NCI-H524 (cell line): Measurements from ENCODE around the gene TDRD12.
A peak's percentile ranks its signal among the peaks of the same experiment; 100 is the strongest.
"Not testable (repeated sequence)": the region's sequence is repeated elsewhere in the genome, so short reads cannot be mapped to it uniquely, and the experiment has no call there.

Experiments
- DNase-seq, 2 experiments: peaks; one replicate each; lab custom pipeline; 2025; lab: John Stamatoyannopoulos, UW

The TDRD12 gene

DNA sequence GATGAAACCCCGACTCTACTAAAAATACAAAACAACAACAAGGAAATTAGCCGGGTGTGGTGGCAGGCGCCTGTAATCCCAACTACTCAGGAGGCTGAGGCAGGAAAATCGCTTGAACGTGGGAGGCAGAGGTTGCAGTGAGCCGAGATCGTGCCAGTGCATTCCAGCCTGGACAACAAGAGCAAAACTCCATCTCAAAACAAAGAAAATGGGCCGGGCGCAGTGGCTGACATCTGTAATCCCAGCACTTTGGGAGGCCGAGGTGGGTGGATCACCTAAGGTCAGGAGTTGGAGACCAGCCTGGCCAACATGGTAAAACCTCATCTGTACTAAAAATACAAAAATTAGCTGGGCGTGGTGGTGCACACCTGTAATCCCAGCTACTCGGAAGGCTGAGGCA lies 112.5 kb downstream of the TDRD12 start:
- not testable (repeated sequence) for DNase-seq

DNA sequence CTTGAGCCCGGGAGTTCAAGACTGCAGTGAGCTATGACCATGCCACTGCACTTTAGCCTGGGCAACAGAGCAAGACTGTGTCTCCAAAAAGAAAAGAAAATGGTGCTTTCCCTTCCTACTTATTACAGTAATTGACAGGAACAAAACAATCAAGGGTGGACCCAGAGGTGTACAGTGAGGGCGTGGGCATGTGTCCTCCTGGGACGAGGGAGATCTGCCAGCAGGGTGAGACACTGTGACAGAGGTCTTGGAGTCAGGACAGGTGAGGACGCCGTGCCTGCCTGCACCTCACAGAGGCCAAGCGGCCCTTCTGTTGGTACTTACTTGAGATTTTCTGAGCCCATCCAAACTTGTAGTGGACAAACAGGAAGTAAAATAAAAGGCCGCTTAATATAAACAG lies 113.3 kb downstream of the TDRD12 start:
- not testable (repeated sequence) for DNase-seq

DNA sequence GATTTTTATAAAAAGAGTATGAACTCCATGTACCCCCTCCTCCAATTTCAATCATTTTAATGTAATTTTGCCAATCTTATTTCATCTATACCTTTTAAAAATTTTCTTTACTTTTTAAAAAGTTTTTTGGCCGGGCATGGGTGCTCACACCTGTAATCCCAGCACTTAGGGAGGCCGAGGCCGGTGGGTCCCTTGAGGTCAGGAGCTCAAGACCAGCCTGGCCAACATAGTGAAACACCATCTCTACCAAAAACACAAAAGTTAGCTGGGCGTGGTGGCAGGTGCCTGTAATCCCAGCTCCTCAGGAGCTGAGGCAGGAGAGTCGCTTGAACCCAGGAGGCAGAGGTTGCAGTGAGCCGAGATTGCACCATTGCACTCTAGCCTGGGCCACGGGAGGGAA lies 113.8 kb downstream of the TDRD12 start:
- not testable (repeated sequence) for DNase-seq

DNA sequence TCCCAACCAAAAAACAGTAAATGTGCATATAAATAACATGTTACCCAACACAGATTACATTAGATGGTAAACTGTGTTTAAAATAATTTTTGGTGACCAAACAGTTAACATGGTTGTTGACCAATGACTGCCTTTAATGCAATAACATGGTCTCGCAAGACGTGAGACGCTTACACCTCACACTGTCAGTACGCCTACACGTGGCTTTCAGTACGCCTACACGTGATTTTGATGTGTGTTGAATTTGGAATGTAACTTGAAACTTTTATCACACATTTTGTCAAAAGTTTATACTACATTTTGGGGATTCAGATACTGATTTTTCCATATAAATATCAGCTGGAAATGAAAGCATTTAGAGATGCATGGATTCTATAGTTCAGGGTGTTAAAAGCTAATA lies 118.0 kb downstream of the TDRD12 start:
- no peak for DNase-seq

DNA sequence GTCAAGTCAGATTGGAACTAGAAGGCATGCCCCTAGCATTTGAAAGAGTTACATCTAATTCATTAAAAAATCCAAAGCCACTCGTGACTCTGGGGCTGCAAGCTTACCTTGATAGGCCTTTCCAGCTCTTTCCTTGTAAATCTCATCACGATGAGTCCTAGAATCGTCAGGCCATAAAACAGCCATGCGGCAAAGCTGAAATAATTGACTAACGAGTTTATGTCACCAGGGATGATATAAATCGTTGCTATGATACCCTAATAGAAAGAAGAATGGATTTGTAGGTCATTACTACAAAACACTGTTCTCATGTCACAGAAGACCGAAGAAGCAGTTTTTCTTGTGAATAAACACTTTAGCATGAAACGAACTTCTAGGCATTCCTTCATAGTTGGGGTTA lies 122.5 kb downstream of the TDRD12 start:
- no peak for DNase-seq

DNA sequence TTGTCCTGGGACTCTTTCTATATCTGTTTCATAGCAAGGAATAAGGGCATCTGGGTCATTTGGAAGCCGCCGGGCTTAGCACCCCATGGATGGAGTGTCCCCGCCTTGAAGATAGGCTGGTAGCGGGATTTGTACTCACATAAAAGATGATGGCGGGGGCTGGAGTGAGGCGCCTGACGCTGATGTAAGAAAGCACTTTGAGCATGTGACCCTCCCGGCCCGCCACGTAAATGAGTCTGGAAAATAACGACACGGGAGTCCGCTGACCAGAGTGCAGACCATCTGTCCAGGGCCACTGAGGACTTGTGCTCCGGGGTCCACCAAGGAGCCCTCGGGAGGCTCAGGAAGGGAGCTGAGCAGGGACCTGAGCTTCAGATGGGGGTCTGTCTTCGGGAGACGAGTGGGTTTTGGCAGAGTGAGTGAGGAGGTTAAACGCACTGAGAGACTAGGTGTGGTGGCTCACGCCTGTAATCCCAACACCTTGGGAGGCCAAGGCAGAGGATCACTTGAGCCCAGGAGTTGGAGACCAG lies 124.2 kb downstream of the TDRD12 start:
- DNase-seq: no peak

DNA sequence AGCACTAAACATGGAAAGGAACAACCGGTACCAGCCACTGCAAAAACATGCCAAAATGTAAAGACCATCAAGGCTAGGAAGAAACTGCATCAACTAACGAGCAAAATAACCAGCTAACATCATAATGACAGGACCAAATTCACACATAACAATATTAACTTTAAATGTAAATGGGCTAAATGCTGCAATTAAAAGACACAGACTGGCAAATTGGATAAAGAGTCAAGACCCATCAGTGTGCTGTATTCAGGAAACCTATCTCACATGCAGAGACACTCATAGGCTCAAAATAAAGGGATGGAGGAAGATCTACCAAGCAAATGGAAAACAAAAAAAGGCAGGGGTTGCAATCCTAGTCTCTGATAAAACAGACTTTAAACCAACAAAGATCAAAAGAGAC lies 128.5 kb downstream of the TDRD12 start:
- DNase-seq: not testable (repeated sequence)

DNA sequence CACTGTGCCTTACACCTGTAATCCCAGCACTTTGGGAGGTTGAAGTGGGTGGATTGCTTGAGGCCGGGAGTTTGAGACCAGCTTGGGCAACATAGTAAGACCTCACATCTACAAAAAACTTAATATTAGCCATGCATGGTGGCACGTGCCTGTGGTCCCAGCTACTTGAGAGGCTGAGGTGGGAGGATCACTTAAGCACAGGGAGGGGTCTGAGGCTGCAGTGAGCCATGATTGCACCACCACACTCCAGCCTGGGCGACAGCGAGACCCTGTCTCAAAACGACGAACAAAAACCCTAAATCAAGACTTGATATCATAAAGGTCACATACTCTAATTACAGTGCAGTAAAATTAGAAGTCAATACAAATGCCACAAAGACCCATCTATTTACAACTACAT lies 132.6 kb downstream of the TDRD12 start:
- no peak for DNase-seq

DNA sequence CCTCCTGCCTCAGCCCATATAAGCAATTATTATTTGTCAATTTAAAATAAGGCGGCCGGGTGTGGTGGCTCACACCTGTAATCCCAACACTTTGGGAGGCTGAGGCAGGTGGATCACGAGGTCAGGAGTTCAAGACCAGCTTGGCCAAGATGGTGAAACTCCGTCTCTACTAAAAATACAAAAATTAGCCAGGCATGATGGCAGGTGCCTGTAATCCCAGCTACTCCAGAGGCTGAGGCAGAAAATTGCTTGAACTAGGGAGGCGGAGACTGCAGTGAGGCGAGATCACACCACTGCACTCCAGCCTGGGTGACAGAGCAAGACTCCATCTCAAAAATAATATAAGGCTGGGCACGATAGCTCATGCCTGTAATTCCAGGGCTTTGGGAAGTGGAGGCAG lies 137.3 kb downstream of the TDRD12 start:
- not testable (repeated sequence) for DNase-seq

DNA sequence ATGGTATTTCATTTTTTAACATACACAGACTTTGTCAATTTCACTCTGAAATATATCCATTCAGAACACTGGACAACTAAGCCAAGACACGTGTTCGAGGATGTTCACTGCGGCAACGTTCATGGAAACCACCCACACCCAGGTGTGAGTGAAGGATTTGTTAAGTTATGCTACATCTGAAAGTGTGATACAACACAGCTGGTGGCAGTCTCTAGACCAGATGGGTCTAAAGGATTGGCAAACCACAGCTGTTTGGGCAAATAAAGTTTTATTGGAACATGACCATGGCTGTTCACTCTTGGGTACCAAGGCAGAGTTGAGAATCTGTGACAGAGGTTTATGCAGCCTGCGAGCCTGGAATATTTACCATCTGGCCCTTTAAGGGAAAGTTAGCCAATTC lies 138.0 kb downstream of the TDRD12 start:
- no peak for DNase-seq

DNA sequence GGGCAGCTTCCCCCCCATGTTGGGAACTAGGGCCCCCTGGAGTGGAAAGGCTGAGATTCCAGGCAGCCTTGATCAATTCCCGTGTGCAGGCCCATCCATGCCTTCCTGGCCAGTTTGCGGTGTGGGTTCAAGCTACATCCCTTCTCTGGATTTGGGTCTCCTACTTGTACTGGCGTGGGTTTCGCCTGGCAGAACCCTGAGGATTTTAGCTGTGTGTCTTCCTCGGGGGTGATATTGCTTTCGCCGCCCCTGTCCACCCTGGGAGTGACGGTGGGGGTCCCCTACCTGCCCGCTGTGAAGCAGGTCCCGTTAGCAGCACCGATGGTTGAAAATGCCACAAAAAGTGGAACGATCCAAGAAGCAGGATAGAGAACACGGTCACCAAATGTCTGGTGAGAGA lies 138.6 kb downstream of the TDRD12 start:
- no peak for DNase-seq

DNA sequence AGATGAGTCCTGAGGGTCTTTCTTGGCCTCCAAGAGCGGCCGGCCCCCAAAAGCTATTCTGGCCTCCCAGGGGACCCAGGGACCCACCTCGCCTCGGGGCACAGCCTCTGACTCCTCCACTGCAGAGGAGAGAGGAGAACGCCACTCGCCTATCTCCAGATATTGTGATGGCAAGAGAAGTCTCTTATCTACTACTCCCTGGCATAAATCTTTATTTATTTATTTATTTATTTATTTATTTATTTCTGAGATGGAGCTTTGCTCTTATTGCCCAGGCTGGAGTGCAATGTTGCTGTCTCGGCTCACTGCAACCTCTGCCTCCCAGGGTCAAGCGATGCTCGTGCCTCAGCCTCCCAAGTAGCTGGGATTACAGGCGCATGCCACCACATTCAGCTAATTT lies 139.0 kb downstream of the TDRD12 start:
- no peak for DNase-seq

DNA sequence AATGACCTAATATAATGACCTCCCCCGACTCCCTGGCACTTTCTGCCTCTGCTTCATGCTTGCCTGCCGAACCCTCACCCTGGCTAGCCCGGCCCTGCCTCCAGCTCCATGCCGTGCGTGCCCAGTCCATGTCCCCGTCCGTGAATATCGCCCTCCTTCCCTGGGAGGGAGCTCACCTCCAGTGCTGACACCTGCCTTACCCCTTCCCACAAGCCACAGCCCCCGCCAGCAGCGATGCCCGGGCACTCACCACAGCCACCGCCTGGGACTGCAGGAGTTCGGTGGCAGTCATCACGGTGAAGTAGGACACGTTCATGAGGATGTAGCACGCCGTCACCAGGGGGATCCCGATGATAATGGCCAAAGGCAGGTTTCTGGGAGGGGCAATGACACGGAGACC lies 140.0 kb downstream of the TDRD12 start:
- no peak for DNase-seq

DNA sequence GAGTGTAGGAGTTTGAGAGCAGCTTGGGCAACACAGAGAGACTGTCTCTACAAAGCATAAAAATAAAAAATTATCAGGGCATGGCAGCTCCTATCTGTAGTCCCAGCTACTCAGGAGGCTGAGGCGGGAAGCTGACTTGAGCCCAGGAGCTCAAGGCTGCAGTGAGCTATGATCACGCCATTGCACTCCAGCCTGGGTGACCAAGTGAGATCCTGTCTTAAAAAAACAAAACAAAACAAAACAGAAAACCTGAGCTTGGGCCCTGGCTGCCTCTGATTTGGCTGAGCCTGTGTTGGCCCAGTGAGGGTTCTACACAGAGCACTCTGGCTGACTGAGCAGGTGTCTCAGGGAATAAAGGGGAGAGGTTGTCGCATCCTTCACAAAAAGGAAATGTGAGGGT lies 142.0 kb downstream of the TDRD12 start:
- no peak for DNase-seq

DNA sequence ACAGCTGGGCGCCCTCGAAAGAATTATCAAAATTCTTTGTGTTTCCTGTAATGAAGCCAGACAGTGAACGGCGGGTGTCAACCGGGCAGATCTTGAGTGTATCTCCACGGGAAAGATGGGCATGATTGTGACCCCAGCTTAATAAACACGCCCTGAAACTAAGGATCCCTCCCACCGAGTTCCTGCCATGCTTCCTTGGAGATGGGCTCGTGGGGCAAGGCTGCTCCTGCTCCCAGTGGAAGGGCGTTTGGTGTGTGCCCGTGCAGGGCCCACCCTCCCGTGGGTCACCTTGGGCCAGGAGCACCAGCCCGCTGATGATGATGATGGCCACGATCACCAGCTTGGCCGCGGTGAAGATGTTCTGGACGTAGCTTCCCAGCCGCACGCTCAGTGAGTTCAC lies 142.6 kb downstream of the TDRD12 start:
- no peak for DNase-seq

DNA sequence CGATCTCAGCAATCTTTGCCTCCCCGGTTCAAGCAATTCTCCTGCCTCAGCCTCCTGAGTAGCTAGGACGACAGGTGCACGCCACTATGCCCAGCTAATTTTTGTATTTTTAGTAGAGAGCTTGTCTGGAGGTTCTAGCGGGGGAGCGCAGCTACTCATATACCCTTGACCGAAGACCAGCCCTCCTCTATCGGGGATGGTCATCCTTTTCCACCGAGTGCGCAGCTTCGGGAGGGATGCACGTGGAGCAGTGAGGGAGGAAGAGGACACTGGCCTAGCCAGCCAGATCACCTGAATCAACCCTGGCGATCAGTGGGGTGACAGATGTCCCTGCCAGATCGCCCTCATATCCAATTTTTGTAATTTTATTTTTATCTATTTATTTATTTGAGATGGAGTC lies 143.2 kb downstream of the TDRD12 start:
- DNase-seq: no peak

DNA sequence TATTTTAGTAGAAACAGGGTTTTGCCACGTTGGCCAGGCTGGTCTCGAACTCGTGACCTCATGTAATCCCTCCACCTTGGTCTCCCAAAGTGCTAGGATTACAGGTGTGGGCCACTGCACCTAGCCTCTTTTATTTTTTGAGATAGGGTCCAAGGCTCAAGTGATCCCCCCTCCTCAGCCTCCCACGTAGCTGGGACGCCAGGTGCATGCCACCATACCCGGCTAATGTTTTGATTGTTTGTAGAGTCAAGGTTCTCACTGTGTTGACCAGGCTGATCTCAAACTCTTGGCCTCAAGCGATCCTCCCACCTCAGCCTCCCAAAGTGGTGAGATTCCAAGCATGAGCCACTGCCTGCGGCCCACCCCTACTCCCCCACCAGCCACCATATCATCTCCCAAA lies 143.7 kb downstream of the TDRD12 start:
- no peak for DNase-seq

DNA sequence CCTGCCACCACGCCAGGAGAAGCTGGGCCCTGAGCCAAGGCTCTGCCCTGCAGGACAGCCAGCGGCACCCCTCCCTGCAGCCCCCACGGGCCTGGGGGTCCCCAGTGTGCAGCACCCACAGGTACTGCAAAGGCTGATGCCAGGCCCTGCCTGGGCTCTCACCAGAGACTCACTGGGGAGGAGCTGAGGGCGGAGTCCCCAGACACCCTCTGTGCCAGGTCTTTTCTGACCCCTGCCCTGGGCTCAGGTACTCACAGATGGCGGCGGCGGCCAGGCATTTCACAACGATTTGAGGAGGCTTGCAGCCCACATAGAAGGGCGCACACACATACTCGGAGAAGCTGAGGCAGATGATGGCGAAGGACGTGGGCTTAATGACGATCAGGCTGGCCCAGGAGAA lies 144.3 kb downstream of the TDRD12 start:
- no peak for DNase-seq

DNA sequence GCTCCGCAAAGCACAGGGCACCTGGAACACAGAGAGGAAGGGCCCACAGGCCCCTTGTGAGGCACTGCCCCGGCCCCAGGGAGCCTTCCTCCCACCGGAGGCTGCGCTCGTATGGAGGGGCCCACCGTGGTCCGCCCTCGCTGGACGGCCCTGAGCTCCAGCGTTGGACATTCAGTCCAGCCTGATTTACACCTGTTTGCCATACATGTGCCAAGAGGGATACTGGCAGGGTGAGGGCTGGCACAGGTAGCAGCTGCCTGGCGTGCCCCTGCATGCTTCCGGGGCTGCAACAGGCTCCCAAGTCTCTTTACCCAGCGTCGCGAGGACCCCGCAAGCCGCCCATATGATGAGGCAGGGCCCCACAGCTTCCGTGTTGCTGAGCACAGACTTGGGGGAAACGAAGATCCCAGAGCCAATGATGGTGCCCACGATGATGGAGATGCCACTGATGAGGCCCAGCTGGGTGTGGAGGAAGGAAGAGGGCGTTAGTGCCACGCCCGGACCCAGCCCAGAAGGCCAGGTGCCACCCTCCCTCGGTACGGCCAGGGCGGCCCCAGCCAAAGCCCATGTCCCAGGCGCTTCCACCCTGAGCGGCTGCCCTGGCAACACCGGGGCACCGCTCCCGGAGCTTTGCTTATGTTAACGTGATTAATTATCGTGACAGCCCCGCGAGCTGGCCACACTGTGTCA lies 144.9 kb downstream of the TDRD12 start:
- no peak for DNase-seq

DNA sequence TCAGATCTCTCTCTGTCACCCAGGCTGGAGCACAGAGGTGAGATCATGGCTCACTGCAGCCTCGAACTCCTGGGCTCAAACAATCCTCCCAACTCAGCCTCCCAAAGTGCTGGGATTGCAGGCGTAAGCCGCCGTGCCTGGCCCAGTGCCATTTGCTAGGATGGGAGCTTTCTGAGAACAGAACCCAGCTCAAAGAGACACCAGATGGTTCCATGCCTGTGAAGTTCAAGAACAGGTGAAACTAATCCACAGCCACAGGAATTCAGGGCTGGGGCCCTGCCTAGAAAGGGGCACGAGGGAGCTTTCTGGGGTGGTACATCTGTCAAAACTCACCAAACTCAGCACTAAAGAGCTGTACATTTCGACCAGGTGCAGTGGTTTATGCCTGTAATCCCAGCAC lies 145.8 kb downstream of the TDRD12 start:
- DNase-seq: peak; percentile 45 to 79

DNA sequence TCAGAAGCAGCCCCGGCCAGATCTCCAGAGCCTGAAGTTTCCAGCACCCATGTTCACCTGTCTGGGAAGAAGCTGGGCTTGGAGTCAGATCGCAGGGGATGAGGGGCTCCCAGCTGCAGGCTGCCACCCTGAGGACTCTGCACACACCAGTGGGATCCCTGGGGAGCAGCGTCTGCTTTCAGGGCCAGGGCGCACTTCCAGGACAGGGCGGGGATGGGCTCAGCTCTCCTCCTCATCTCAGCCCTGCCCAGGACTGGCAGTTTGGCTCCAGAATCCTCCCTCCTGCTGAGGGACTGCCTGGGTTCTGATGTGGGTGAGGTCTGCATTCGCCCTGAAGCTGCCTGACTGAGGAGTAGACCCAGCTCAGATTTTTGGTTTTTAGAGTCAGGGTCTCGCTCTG lies 146.5 kb downstream of the TDRD12 start:
- DNase-seq: no peak

DNA sequence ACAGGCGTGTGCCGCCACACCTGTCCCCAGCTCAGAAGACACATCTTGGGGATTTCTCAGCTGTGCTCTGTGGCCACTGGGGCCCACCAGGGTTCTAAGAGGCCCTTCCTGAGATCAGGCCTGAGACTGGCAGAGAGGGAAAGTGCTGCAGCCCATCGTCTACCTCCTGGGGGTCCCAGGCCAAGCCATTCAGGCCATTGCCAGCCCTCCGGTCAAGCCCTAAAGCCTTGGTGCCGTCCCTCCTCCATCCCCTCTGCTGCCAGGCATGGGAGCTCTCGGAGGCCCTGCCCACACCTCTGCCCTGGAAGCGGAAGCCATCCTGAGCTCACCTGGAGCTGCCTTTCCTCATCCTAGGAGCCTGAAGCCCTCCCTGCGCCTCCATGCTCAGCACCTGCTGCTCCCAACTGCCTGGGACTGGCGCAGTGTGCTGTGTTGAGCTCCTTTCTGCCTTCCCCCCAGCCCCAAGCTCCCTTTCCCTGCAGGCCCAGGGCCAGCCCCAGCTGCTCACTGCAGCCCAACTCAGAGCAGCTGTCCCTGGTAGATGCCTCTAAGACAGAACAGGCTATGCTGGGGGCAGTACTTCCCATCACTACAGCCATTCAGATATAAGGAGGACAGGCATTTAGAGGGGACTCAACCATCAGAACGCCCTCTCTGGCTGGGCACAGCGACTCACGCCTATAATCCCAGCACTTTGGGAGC lies 147.1 kb downstream of the TDRD12 start:
- peak in 1 of 2 experiments; percentile 11 for DNase-seq

DNA sequence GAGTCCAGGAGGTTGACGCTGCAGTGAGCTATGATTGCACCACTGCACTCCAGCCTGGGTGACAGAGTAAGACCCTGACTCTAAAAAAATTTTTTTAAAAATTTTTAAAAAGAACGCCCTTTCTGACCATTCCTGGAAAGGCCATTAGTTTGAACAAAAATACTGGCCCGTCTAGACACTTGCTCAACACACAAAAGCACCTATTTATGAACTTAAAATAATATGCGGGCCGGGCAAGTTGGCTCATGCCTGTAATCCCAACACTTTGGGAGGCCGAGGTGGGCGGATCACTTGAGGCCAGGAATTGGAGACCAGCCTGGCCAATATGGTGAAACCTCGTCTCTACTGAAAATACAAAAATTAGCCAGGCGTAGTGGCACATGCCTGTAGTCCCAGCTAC lies 147.9 kb downstream of the TDRD12 start:
- DNase-seq: not testable (repeated sequence)
